ENCODE results near the gene GRN.

Gene GRN

GRCh38 chr17:44314031-44314430 is 31.1 kb upstream of the GRN start:
- TF ChIP-seq CEBPB (IDR thresholded peaks at IDR 0.05): no peak
- TF ChIP-seq YY1 (IDR thresholded peaks at IDR 0.05; ENCODE audit: low read depth): no peak

- TF ChIP-seq ZBTB7A (IDR thresholded peaks at IDR 0.05; ENCODE audit: low read depth) (no peak), CREB1 (IDR thresholded peaks at IDR 0.05; ENCODE audit: low read depth) (no peak), YY1 (IDR thresholded peaks at IDR 0.05; ENCODE audit: low read depth) (no peak), TEAD4 (IDR thresholded peaks at IDR 0.05) (no peak), TAF1 (IDR thresholded peaks at IDR 0.05; ENCODE audit: low read depth) (no peak), EP300 (IDR thresholded peaks at IDR 0.05; ENCODE audit: borderline replicate concordance) (no peak), CEBPB (IDR thresholded peaks at IDR 0.05) (no peak), FOXM1 (IDR thresholded peaks at IDR 0.05; ENCODE audit: borderline replicate concordance, low read depth) (no peak), EGR1 (IDR thresholded peaks at IDR 0.05) (no peak), TCF12 (IDR thresholded peaks at IDR 0.05; ENCODE audit: low read depth) (no peak), REST (IDR thresholded peaks at IDR 0.05; ENCODE audit: low read depth) (no peak), NFIC (IDR thresholded peaks at IDR 0.05) (no peak), USF1 (IDR thresholded peaks at IDR 0.05) (no peak), RAD21 (IDR thresholded peaks at IDR 0.05; ENCODE audit: low read depth) (no peak), MAX (IDR thresholded peaks at IDR 0.05) (no peak)
These were observed 30.6 kb upstream of the GRN start for GRCh38 chr17:44314524-44314868.

- TF ChIP-seq TCF12 (IDR thresholded peaks at IDR 0.05; ENCODE audit: low read depth) (no peak), MAX (IDR thresholded peaks at IDR 0.05) (peak; percentile 74), ZBTB7A (IDR thresholded peaks at IDR 0.05; ENCODE audit: low read depth) (peak; percentile 54; the same call in 1 of the 2 replicates)
These were observed 30.0 kb upstream of the GRN start for GRCh38 chr17:44314869-44315661.

GRCh38 chr17:44315760-44316731 is 29.1 kb upstream of the GRN start:
- no peak for TF ChIP-seq REST (IDR thresholded peaks at IDR 0.05; ENCODE audit: low read depth)
- no peak for TF ChIP-seq EP300 (IDR thresholded peaks at IDR 0.05; ENCODE audit: borderline replicate concordance)
- TF ChIP-seq EGR1 (IDR thresholded peaks at IDR 0.05): no peak
- TF ChIP-seq CEBPB (IDR thresholded peaks at IDR 0.05): no peak
- no peak for TF ChIP-seq RAD21 (IDR thresholded peaks at IDR 0.05; ENCODE audit: low read depth)
- no peak for TF ChIP-seq TCF12 (IDR thresholded peaks at IDR 0.05; ENCODE audit: low read depth)
- no peak for TF ChIP-seq FOXM1 (IDR thresholded peaks at IDR 0.05; ENCODE audit: borderline replicate concordance, low read depth)
- TF ChIP-seq ZBTB7A (IDR thresholded peaks at IDR 0.05; ENCODE audit: low read depth): no peak
- no peak for TF ChIP-seq USF1 (IDR thresholded peaks at IDR 0.05)
- no peak for TF ChIP-seq NFIC (IDR thresholded peaks at IDR 0.05)
- TF ChIP-seq MAX (IDR thresholded peaks at IDR 0.05): no peak; the same call in 1 of the 2 replicates
- TF ChIP-seq TAF1 (IDR thresholded peaks at IDR 0.05; ENCODE audit: low read depth): no peak
- TF ChIP-seq CREB1 (IDR thresholded peaks at IDR 0.05; ENCODE audit: low read depth): no peak
- no peak for TF ChIP-seq YY1 (IDR thresholded peaks at IDR 0.05; ENCODE audit: low read depth)
- TF ChIP-seq TEAD4 (IDR thresholded peaks at IDR 0.05): no peak

GRCh38 chr17:44317545-44317944 is 27.6 kb upstream of the GRN start:
- no peak for TF ChIP-seq NFIC (IDR thresholded peaks at IDR 0.05)
- no peak for TF ChIP-seq EGR1 (IDR thresholded peaks at IDR 0.05)
- TF ChIP-seq TAF1 (IDR thresholded peaks at IDR 0.05; ENCODE audit: low read depth): no peak
- no peak for TF ChIP-seq CEBPB (IDR thresholded peaks at IDR 0.05)
- no peak for TF ChIP-seq CREB1 (IDR thresholded peaks at IDR 0.05; ENCODE audit: low read depth)
- TF ChIP-seq EP300 (IDR thresholded peaks at IDR 0.05; ENCODE audit: borderline replicate concordance): no peak
- TF ChIP-seq FOXM1 (IDR thresholded peaks at IDR 0.05; ENCODE audit: borderline replicate concordance, low read depth): no peak
- TF ChIP-seq MAX (IDR thresholded peaks at IDR 0.05): no peak
- TF ChIP-seq USF1 (IDR thresholded peaks at IDR 0.05): no peak
- TF ChIP-seq TCF12 (IDR thresholded peaks at IDR 0.05; ENCODE audit: low read depth): no peak
- no peak for TF ChIP-seq RAD21 (IDR thresholded peaks at IDR 0.05; ENCODE audit: low read depth)
- no peak for TF ChIP-seq ZBTB7A (IDR thresholded peaks at IDR 0.05; ENCODE audit: low read depth)
- no peak for TF ChIP-seq YY1 (IDR thresholded peaks at IDR 0.05; ENCODE audit: low read depth)
- TF ChIP-seq TEAD4 (IDR thresholded peaks at IDR 0.05): no peak
